A673 (cell line): Measurements from ENCODE around the gene IL15RA. TPM values are rescaled to one million over a fixed set of nuclear protein-coding genes. Genes with fewer than 3 reads are reported as not detected.

ENCODE experiments used
- BruUV-seq: library from RNA; stranded (reverse); fragments of 400-500 nt; replicated peaks from 2 replicates; lab custom pipeline; 2021; lab: Mats Ljungman, UMichigan
- CTCF ChIA-PET: fragments of 300-600 bp; sonication (Branson Sonifier 250); formaldehyde crosslinking; loops from one replicate; lab custom pipeline; 2022; ENCODE audit warnings: antibody characterized with exemption; lab: Charles Lee
- POLR2A ChIA-PET: fragments of 300-600 bp; sonication (Branson Sonifier 250); formaldehyde crosslinking; loops from one replicate; lab custom pipeline; 2022; ENCODE audit warnings: antibody characterized with exemption; ENCODE audit not compliant: low non-redundant PET; lab: Charles Lee
- DNase-seq: peaks from one replicate; pipeline ENCODE4 v3.0.0-alpha.2; 2015; ENCODE audit warnings: low spot score
- H3K27ac ChIP-seq: fragments of 200-600 bp; sonication (generic); 2 replicates; pipeline ENCODE4 v1.5.1; 2016; ENCODE audit warnings: mixed run types, low read depth, mild to moderate bottlenecking, mixed read lengths, antibody characterized with exemption, low read length; ENCODE audit not compliant: poor library complexity, severe bottlenecking
- H3K27me3 ChIP-seq: fragments of 200-600 bp; sonication (generic); replicated peaks from 2 replicates; pipeline ENCODE4 v1.6.1; 2017; ENCODE audit warnings: mixed run types, low read depth, mild to moderate bottlenecking, mixed read lengths, antibody characterized with exemption, low read length; ENCODE audit not compliant: insufficient read depth, poor library complexity
- H3K36me3 ChIP-seq: fragments of 200-600 bp; sonication (generic); 2 replicates; pipeline ENCODE4 v1.6.1; 2016; ENCODE audit warnings: mixed run types, mild to moderate bottlenecking, mixed read lengths, antibody characterized with exemption, low read length; ENCODE audit not compliant: insufficient read depth, poor library complexity, severe bottlenecking
- H3K4me1 ChIP-seq: fragments of 200-600 bp; sonication (generic); 2 replicates; pipeline ENCODE4 v1.6.1; 2017; ENCODE audit warnings: mixed run types, mild to moderate bottlenecking, mixed read lengths, antibody characterized with exemption, low read length; ENCODE audit not compliant: insufficient read depth, poor library complexity, severe bottlenecking
- H3K4me3 ChIP-seq: fragments of 200-600 bp; sonication (generic); 2 replicates; pipeline ENCODE4 v1.5.1; 2016; ENCODE audit warnings: low read depth, mixed run types, mild to moderate bottlenecking, mixed read lengths, low read length; ENCODE audit not compliant: poor library complexity, severe bottlenecking
- H3K9me3 ChIP-seq: fragments of 200-600 bp; sonication (generic); 2 replicates; pipeline ENCODE4 v1.6.1; 2016; ENCODE audit warnings: mixed run types, low read depth, mild to moderate bottlenecking, mixed read lengths, antibody characterized with exemption, low read length; ENCODE audit not compliant: poor library complexity, severe bottlenecking
- CTCF ChIP-seq: fragments of 300-800, 200-600 bp; sonication (generic); conservative IDR thresholded peaks from 2 replicates; pipeline ENCODE4 v1.5.1; 2017; ENCODE audit warnings: low read depth, mild to moderate bottlenecking, antibody characterized with exemption, low read length, moderate library complexity, mixed read lengths
- EZH2 ChIP-seq: fragments of 200-600 bp; sonication (generic); IDR thresholded peaks from 2 replicates; pipeline ENCODE4 v1.6.1; 2017; ENCODE audit warnings: borderline replicate concordance, low read depth, mild to moderate bottlenecking, mixed read lengths, antibody characterized with exemption, low read length; ENCODE audit not compliant: poor library complexity, severe bottlenecking
- intact Hi-C: fragments of 100-400 bp; cut with micrococcal nuclease; formaldehyde crosslinking; loops from one replicate; pipeline ENCODE4 v1.10.0; 2022; ENCODE audit not compliant: unreplicated experiment
- total RNA-seq: library from RNA; stranded (reverse); gene quantifications from 2 replicates; pipeline ENCODE4 v1.2.3, GENCODE V29; 2021

IL15RA gene
- total RNA-seq, 1 experiment from 2014 or later: 1.1 TPM

GRCh38 chr10:5949009-5949759, 28.2 kb downstream of the IL15RA start:
- H3K36me3 ChIP-seq: no peaks in the 10 kb centered on the region

GRCh38 chr10:5948208-5948585, 29.1 kb downstream of the IL15RA start:
- H3K9me3 ChIP-seq: no peaks in the 10 kb centered on the region
- no peaks in the 10 kb centered on the region for H3K27me3 ChIP-seq
- DNase-seq: no peak
- BruUV-seq: no TSS peak
- ChIA-PET CTCF (no interaction called here), POLR2A (no interaction called here)
- intact Hi-C loops: loop anchor here (5.0 kb wide), 2 partner anchors 64 to 139 kb away; partner anchors contain the start of gene RBM17
- H3K4me1 ChIP-seq: peaks cover 5% of the 10 kb centered on the region
- H3K27ac ChIP-seq: no peak overlapping the region
- no peak overlapping the region for H3K4me3 ChIP-seq
- no peaks in the 10 kb centered on the region for H3K36me3 ChIP-seq
- TF ChIP-seq EZH2 (no peak), CTCF (no peak)

More at GRCh38 chr10:5949009-5949759, 28.2 kb downstream of the IL15RA start:
- CTCF ChIA-PET: no interaction called here
- intact Hi-C loops: loop anchor here (5.0 kb wide), 2 partner anchors 63 to 138 kb away; partner anchors contain the start of gene RBM17
- peak; percentile 75 for DNase-seq
- Histone ChIP-seq H3K27ac (no peak overlapping the region), H3K27me3 (no peaks in the 10 kb centered on the region), H3K4me3 (no peak overlapping the region), H3K9me3 (no peaks in the 10 kb centered on the region), H3K4me1 (peaks cover 13% of the 10 kb centered on the region)
- BruUV-seq: no TSS peak
- TF ChIP-seq CTCF: peak; percentile 67
- no peak for TF ChIP-seq EZH2
- POLR2A ChIA-PET: no interaction called here

- Histone ChIP-seq H3K27me3 (no peaks in the 10 kb centered on the region), H3K36me3 (no peaks in the 10 kb centered on the region), H3K9me3 (no peaks in the 10 kb centered on the region), H3K4me3 (no peak overlapping the region), H3K4me1 (peaks cover 5% of the 10 kb centered on the region), H3K27ac (no peak overlapping the region)
- intact Hi-C loops: loop anchor here (5.0 kb wide), 2 partner anchors 65 to 140 kb away; partner anchors contain the start of gene RBM17
- TF ChIP-seq EZH2: no peak
- no peak for TF ChIP-seq CTCF
- ChIA-PET POLR2A (no interaction called here), CTCF (no interaction called here)
- no peak for DNase-seq
- no TSS peak for BruUV-seq
Measured at GRCh38 chr10:5947471-5948207, 29.7 kb downstream of the IL15RA start.
